H9 (cell line): ENCODE data around the gene PHYHIPL. TPM values are rescaled to one million over a fixed set of nuclear protein-coding genes. Genes with fewer than 3 reads are reported as not detected.

ENCODE experiments used
- DNase-seq: peaks from one replicate; pipeline ENCODE4 v3.0.0-alpha.2; 2017
- H2AFZ ChIP-seq: one replicate; pipeline ENCODE4 v1.6.1; 2013; ENCODE audit warnings: mild to moderate bottlenecking, low read length, control low read depth, moderate library complexity
- H2AK5ac ChIP-seq: 2 replicates; pipeline ENCODE4 v1.6.1; 2013; ENCODE audit warnings: low read length, control low read depth, mixed read lengths; ENCODE audit not compliant: insufficient read length
- H2BK120ac ChIP-seq: one replicate; pipeline ENCODE4 v1.6.1; 2013; ENCODE audit warnings: low read depth, mild to moderate bottlenecking, low read length, control low read depth, inconsistent platforms; ENCODE audit not compliant: poor library complexity, severe bottlenecking
- H2BK12ac ChIP-seq: 2 replicates; pipeline ENCODE4 v1.6.1; 2013; ENCODE audit warnings: low read length, control low read depth, mixed read lengths, low read depth; ENCODE audit not compliant: insufficient read length
- H2BK15ac ChIP-seq: 2 replicates; pipeline ENCODE4 v1.6.1; 2013; ENCODE audit warnings: low read depth, low read length, control low read depth
- H2BK20ac ChIP-seq: one replicate; pipeline ENCODE4 v1.6.1; 2013; ENCODE audit warnings: low read depth, mild to moderate bottlenecking, low read length, control low read depth, inconsistent platforms; ENCODE audit not compliant: poor library complexity, severe bottlenecking
- H2BK5ac ChIP-seq: 2 replicates; pipeline ENCODE4 v1.6.1; 2013; ENCODE audit warnings: low read length, control low read depth, mixed read lengths; ENCODE audit not compliant: insufficient read length
- H3K14ac ChIP-seq: 2 replicates; pipeline ENCODE4 v1.6.1; 2013; ENCODE audit warnings: low read length, control low read depth; ENCODE audit not compliant: insufficient read depth
- H3K18ac ChIP-seq: 2 replicates; pipeline ENCODE4 v1.6.1; 2013; ENCODE audit warnings: low read depth, mild to moderate bottlenecking, mixed read lengths, low read length, control low read depth; ENCODE audit not compliant: insufficient read length
- H3K23ac ChIP-seq: 2 replicates; pipeline ENCODE4 v1.6.1; 2013; ENCODE audit warnings: low read length, control low read depth, mixed read lengths, low read depth; ENCODE audit not compliant: insufficient read length
- H3K23me2 ChIP-seq: 2 replicates; pipeline ENCODE4 v1.6.1; 2013; ENCODE audit warnings: low read depth, mild to moderate bottlenecking, mixed read lengths, low read length, control low read depth; ENCODE audit not compliant: insufficient read length, poor library complexity, severe bottlenecking
- H3K27ac ChIP-seq: 2 replicates; pipeline ENCODE4 v1.5.1; 2013; ENCODE audit warnings: low read length, control low read depth, mixed read lengths, low read depth; ENCODE audit not compliant: insufficient read length
- H3K27me3 ChIP-seq: 2 replicates; pipeline ENCODE4 v1.6.1; 2013; ENCODE audit warnings: low read length, control low read depth, inconsistent platforms; ENCODE audit not compliant: insufficient read depth
- H3K4ac ChIP-seq: 2 replicates; pipeline ENCODE4 v1.6.1; 2013; ENCODE audit warnings: low read depth, mild to moderate bottlenecking, control low read depth, inconsistent platforms, low read length, moderate library complexity
- H3K4me1 ChIP-seq: 2 replicates; pipeline ENCODE4 v1.6.1; 2013; ENCODE audit warnings: low read length, control low read depth, inconsistent platforms; ENCODE audit not compliant: insufficient read depth
- H3K4me2 ChIP-seq: 2 replicates; pipeline ENCODE4 v1.6.1; 2013; ENCODE audit warnings: low read length, control low read depth, mixed read lengths; ENCODE audit not compliant: insufficient read length, insufficient read depth
- H3K56ac ChIP-seq: 2 replicates; pipeline ENCODE4 v1.6.1; 2013; ENCODE audit warnings: low read depth, mild to moderate bottlenecking, mixed read lengths, low read length, control low read depth; ENCODE audit not compliant: insufficient read length
- H3K79me1 ChIP-seq: 2 replicates; pipeline ENCODE4 v1.6.1; 2013; ENCODE audit warnings: low read depth, mild to moderate bottlenecking, moderate library complexity, low read length, control low read depth, inconsistent platforms; ENCODE audit not compliant: insufficient read depth, poor library complexity, severe bottlenecking
- H3K79me2 ChIP-seq: 2 replicates; pipeline ENCODE4 v1.6.1; 2013; ENCODE audit warnings: low read length, control low read depth, inconsistent platforms; ENCODE audit not compliant: insufficient read depth
- H3K9ac ChIP-seq: 2 replicates; pipeline ENCODE4 v1.6.1; 2013; ENCODE audit warnings: low read length, control low read depth, mixed read lengths; ENCODE audit not compliant: insufficient read length; ENCODE audit errors: extremely low read depth
- H3K9me3 ChIP-seq: one replicate; pipeline ENCODE4 v1.6.1; 2013; ENCODE audit warnings: low read depth, low read length, inconsistent platforms; ENCODE audit not compliant: control insufficient read depth
- H3T11ph ChIP-seq: one replicate; pipeline ENCODE4 v1.6.1; 2013; ENCODE audit warnings: mild to moderate bottlenecking, low read length, control low read depth, inconsistent platforms
- H4K20me1 ChIP-seq: one replicate; pipeline ENCODE4 v1.6.1; 2013; ENCODE audit not compliant: control insufficient read depth, insufficient read length, insufficient read depth
- H4K5ac ChIP-seq: 2 replicates; pipeline ENCODE4 v1.6.1; 2013; ENCODE audit warnings: low read depth, mild to moderate bottlenecking, mixed read lengths, low read length, control low read depth; ENCODE audit not compliant: insufficient read length
- H4K8ac ChIP-seq: replicated peaks from 2 replicates; pipeline ENCODE4 v1.6.1; 2013; ENCODE audit warnings: low read length, control low read depth, mixed read lengths, low read depth; ENCODE audit not compliant: insufficient read length
- H4K91ac ChIP-seq: 2 replicates; pipeline ENCODE4 v1.6.1; 2013; ENCODE audit warnings: low read depth, mild to moderate bottlenecking, moderate library complexity, mixed read lengths, low read length, control low read depth; ENCODE audit not compliant: insufficient read length
- H3K27ac Mint-ChIP-seq, 3 experiments: 2 replicates in 2 of 3; 3 replicates in 1 of 3; pipeline ENCODE4 v1.8.0; 2020 to 2021; ENCODE audit warnings: mixed read lengths in 3 of 3, mild to moderate bottlenecking in 1 of 3, moderate library complexity in 1 of 3
- H3K27me3 Mint-ChIP-seq: 2 replicates; pipeline ENCODE4 v1.8.0; 2021; ENCODE audit warnings: low read depth, mild to moderate bottlenecking, moderate library complexity, mixed read lengths
- H3K36me3 Mint-ChIP-seq, 3 experiments: 2 replicates in 2 of 3; 3 replicates in 1 of 3; pipeline ENCODE4 v1.8.0; 2020 to 2021; ENCODE audit warnings: low read depth in 3 of 3, mixed read lengths in 3 of 3; ENCODE audit not compliant: insufficient read depth in 1 of 3
- H3K4me1 Mint-ChIP-seq, 2 experiments: 2 replicates each; pipeline ENCODE4 v1.8.0; 2020; ENCODE audit warnings: mixed read lengths in 2 of 2
- H3K4me3 Mint-ChIP-seq, 2 experiments: 2 replicates in 1 of 2; 3 replicates in 1 of 2; pipeline ENCODE4 v1.8.0; 2020 to 2021; ENCODE audit warnings: mild to moderate bottlenecking in 2 of 2, mixed read lengths in 2 of 2, moderate library complexity in 1 of 2
- H3K9me3 Mint-ChIP-seq, 2 experiments: 2 replicates in 1 of 2; 3 replicates in 1 of 2; pipeline ENCODE4 v1.8.0; 2020; ENCODE audit warnings: mild to moderate bottlenecking in 2 of 2, mixed read lengths in 2 of 2, moderate library complexity in 1 of 2
- CTCF ChIP-seq: fragments of 200-600 bp; sonication (generic); conservative IDR thresholded peaks from 3 replicates; pipeline ENCODE4 v1.8.0; 2021; ENCODE audit warnings: antibody characterized with exemption, mild to moderate bottlenecking
- WGBS: extraction: QIAGEN DNeasy Blood & Tissue Kit; methylation state at CpG from one replicate; pipeline ENCODE4 v1.1.7; 2013; ENCODE audit warnings: missing lambda C conversion rate, low lambda C conversion rate, mixed read lengths; ENCODE audit not compliant: insufficient read length; ENCODE audit errors: extremely low coverage; 5-methylcytosine and 5-hydroxymethylcytosine counted together
- total RNA-seq: library from RNA; stranded (reverse); gene quantifications from 2 replicates; pipeline ENCODE4 v1.2.1, GENCODE V29; 2021

PHYHIPL gene
- total RNA-seq, 1 experiment from 2014 or later = 0.44 TPM

GRCh38 chr10:59180689-59181270 lies 4.3 kb downstream of the PHYHIPL start:
- WGBS = no CpG with 5 or more reads among the region's 3 CpGs
- no peak overlapping the region for H3K27ac Mint-ChIP-seq
- Histone ChIP-seq H3K27ac (no peak overlapping the region), H3K79me2 (no peaks in the 10 kb centered on the region), H2BK15ac (no peak overlapping the region), H4K20me1 (no peaks in the 10 kb centered on the region), H3K79me1 (no peaks in the 10 kb centered on the region), H2BK120ac (no peak overlapping the region), H3T11ph (no peak overlapping the region), H2BK20ac (no peak overlapping the region), H3K4ac (no peak overlapping the region), H2AK5ac (no peak overlapping the region), H3K18ac (no peak overlapping the region), H3K23ac (no peak overlapping the region), H3K14ac (no peak overlapping the region), H4K91ac (no peak overlapping the region), H2BK12ac (no peak overlapping the region), H2BK5ac (no peak overlapping the region), H3K4me1 (no peaks in the 10 kb centered on the region), H3K9ac (no peak overlapping the region), H3K9me3 (no peaks in the 10 kb centered on the region), H3K4me2 (no peak overlapping the region), H3K23me2 (peaks cover 14% of the 10 kb centered on the region), H4K8ac (no peak overlapping the region), H3K27me3 (peaks cover 9% of the 10 kb centered on the region; the same call in 1 of the 2 replicates), H4K5ac (no peak overlapping the region), H3K56ac (no peak overlapping the region), H2AFZ (no peak overlapping the region)
- peaks cover 0 to 6% of the 10 kb centered on the region in 2 experiments; a peak in 1 of 5 replicates for H3K9me3 Mint-ChIP-seq
- peaks cover 7 to 8% of the 10 kb centered on the region in 2 experiments; a peak in 3 of 4 replicates for H3K4me1 Mint-ChIP-seq
- no peak for TF ChIP-seq CTCF
- H3K4me3 Mint-ChIP-seq = no peak overlapping the region
- DNase-seq = no peak
- H3K27me3 Mint-ChIP-seq = peaks cover 39% of the 10 kb centered on the region
- H3K36me3 Mint-ChIP-seq = no peaks in the 10 kb centered on the region
